Measurements from ENCODE around the gene IDUA.

IDUA gene

DNA sequence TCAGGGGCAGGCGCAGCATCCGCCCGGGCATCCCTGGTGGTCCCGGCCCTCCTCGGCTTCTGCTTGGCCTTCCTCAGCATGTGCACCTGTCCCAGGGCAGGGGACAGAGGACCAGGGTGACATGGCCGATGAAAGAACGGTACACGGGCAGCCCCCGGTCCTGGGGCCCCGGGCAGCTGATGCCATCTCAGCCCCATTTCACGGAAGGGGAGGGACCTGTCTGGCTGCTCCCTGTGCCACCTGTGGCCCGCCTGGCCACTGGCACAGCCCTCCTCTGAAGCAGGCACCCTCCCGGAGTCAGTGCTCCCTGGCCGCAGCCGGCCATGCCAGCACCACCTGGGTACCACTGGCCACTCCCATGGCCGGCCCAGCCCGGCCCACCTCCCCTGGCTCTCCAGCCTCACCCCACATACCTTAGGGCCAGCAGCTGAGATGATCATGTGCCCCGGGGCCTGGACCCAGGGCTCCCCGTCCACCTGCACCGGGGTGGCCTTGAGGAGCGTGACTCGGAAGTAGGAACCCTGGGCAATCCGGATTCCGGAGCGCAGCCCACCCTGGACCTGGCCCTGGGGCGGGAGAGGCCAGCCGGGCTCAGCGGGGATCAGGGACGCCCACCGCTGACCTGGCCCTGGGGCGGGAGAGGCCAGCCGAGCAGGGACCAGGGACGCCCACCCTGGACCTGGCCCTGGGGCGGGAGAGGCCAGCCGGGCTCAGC is 26.1 kb upstream of the IDUA start:
- H3K79me2 ChIP-seq (ENCODE audit: control insufficient read depth, insufficient read depth, low read length, poor library complexity) = no peaks in the 10 kb centered on the region
- H2BK12ac ChIP-seq (ENCODE audit: low read length) = no peak overlapping the region
- no peak overlapping the region for H3K4me2 ChIP-seq (ENCODE audit: low read length)
- no peak overlapping the region for H4K8ac ChIP-seq (ENCODE audit: low read depth, low read length)
- no peak overlapping the region for H3K14ac ChIP-seq (ENCODE audit: low read length)
- no peak overlapping the region for H2BK120ac ChIP-seq (ENCODE audit: insufficient read depth, low read length, poor library complexity)
- no peaks in the 10 kb centered on the region for H3K4me1 ChIP-seq (ENCODE audit: control insufficient read depth in 1 of 2, insufficient read depth in 2 of 2, low read length in 2 of 2)
- H3K4me3 ChIP-seq (ENCODE audit: low read depth, low read length) = no peak overlapping the region
- H3K18ac ChIP-seq (ENCODE audit: low read length) = no peak overlapping the region
- no peak overlapping the region for H2BK5ac ChIP-seq (ENCODE audit: low read depth, low read length, poor library complexity)
- no peak overlapping the region for H4K12ac ChIP-seq (ENCODE audit: low read depth, low read length)
- H3K9me3 ChIP-seq (ENCODE audit: insufficient read depth, low read depth, low read length) = peaks cover 2% of the 10 kb centered on the region
- WGBS (ENCODE audit: extremely low coverage, insufficient coverage, insufficient read length) = no CpG with 5 or more reads among the region's 35 CpGs
- no peak overlapping the region for H2AK5ac ChIP-seq (ENCODE audit: low read length)
- no peak overlapping the region for H4K91ac ChIP-seq (ENCODE audit: low read depth, low read length)
- no peak overlapping the region for H3K23ac ChIP-seq (ENCODE audit: low read length)
- no peaks in the 10 kb centered on the region for H3K79me1 ChIP-seq (ENCODE audit: low read length)
- H3K9ac ChIP-seq (ENCODE audit: low read length) = no peak overlapping the region
- H3K4ac ChIP-seq (ENCODE audit: low read depth, low read length) = no peak overlapping the region
- DNase-seq = no peak
- H3K27me3 ChIP-seq (ENCODE audit: insufficient read depth, low read length) = no peaks in the 10 kb centered on the region
- no peak overlapping the region for H3K27ac ChIP-seq (ENCODE audit: low read depth, low read length)
- H3K36me3 ChIP-seq (ENCODE audit: control insufficient read depth in 1 of 2, insufficient read depth in 2 of 2, low read length in 2 of 2) = peaks cover 9 to 28% of the 10 kb centered on the region in 2 experiments
- no peak overlapping the region for H2AFZ ChIP-seq (ENCODE audit: insufficient read depth, low read length, poor library complexity)

DNA sequence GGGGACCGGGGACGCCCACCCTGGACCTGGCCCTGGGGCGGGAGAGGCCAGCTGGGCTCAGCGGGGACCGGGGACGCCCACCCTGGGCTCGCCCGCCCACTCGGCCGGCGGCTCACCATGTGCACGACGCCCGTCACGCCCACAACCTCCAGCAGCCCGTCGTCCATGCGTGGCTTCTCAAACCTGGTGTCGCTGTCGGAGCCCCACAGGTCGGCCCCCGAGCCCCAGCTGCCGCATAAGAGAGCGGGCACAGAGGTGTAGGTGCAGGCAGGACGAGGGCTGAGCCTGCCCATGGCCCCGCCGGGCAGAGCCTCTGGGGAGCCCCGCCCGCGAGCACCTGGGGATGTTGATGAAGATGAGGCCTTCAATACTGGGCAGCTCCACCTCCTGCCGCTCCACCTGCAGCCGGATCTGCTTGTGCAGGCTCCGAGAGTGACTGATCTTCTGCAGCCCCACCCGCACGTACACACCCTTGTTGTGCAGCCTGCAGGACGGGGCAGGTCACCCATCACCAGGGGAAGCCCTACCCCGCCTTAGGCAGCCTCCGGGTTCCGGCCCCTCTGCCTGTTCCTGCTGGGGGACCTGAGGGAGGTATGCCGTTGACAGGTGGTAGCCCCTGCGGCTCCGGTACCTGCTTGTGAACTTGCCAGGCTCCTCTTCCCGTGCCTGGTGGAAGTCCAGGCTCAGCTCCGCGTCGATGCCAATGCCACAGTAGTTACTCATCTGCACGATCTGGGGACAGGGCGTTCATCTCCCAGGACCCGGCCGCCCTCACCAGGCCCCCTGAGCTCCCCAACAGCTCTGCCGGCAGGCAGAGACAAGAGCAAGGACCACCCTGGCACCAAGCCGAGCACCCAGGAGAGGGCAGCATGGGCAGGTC is 25.3 kb upstream of the IDUA start:
- H4K8ac ChIP-seq (ENCODE audit: low read depth, low read length) = no peak overlapping the region
- H3K79me1 ChIP-seq (ENCODE audit: low read length) = no peaks in the 10 kb centered on the region
- no peak overlapping the region for H3K18ac ChIP-seq (ENCODE audit: low read length)
- H3K9ac ChIP-seq (ENCODE audit: low read length) = no peak overlapping the region
- no peak overlapping the region for H2BK120ac ChIP-seq (ENCODE audit: insufficient read depth, low read length, poor library complexity)
- H3K23ac ChIP-seq (ENCODE audit: low read length) = no peak overlapping the region
- H2BK12ac ChIP-seq (ENCODE audit: low read length) = no peak overlapping the region
- no CpG with 5 or more reads among the region's 52 CpGs for WGBS (ENCODE audit: extremely low coverage, insufficient coverage, insufficient read length)
- no peak overlapping the region for H2AFZ ChIP-seq (ENCODE audit: insufficient read depth, low read length, poor library complexity)
- H2AK5ac ChIP-seq (ENCODE audit: low read length) = no peak overlapping the region
- peaks cover 2% of the 10 kb centered on the region for H3K9me3 ChIP-seq (ENCODE audit: insufficient read depth, low read depth, low read length)
- H4K12ac ChIP-seq (ENCODE audit: low read depth, low read length) = no peak overlapping the region
- no peak overlapping the region for H2BK5ac ChIP-seq (ENCODE audit: low read depth, low read length, poor library complexity)
- peak overlapping the region; percentile 15 for H3K4me3 ChIP-seq (ENCODE audit: low read depth, low read length)
- peaks cover 13 to 30% of the 10 kb centered on the region in 2 experiments for H3K36me3 ChIP-seq (ENCODE audit: control insufficient read depth in 1 of 2, insufficient read depth in 2 of 2, low read length in 2 of 2)
- H3K4ac ChIP-seq (ENCODE audit: low read depth, low read length) = no peak overlapping the region
- H3K14ac ChIP-seq (ENCODE audit: low read length) = no peak overlapping the region
- H3K27ac ChIP-seq (ENCODE audit: low read depth, low read length) = no peak overlapping the region
- H3K79me2 ChIP-seq (ENCODE audit: control insufficient read depth, insufficient read depth, low read length, poor library complexity) = no peaks in the 10 kb centered on the region
- H4K91ac ChIP-seq (ENCODE audit: low read depth, low read length) = no peak overlapping the region
- no peaks in the 10 kb centered on the region for H3K4me1 ChIP-seq (ENCODE audit: control insufficient read depth in 1 of 2, insufficient read depth in 2 of 2, low read length in 2 of 2)
- no peak overlapping the region for H3K4me2 ChIP-seq (ENCODE audit: low read length)
- DNase-seq = peak; percentile 14 to 41
- H3K27me3 ChIP-seq (ENCODE audit: insufficient read depth, low read length) = no peaks in the 10 kb centered on the region

DNA sequence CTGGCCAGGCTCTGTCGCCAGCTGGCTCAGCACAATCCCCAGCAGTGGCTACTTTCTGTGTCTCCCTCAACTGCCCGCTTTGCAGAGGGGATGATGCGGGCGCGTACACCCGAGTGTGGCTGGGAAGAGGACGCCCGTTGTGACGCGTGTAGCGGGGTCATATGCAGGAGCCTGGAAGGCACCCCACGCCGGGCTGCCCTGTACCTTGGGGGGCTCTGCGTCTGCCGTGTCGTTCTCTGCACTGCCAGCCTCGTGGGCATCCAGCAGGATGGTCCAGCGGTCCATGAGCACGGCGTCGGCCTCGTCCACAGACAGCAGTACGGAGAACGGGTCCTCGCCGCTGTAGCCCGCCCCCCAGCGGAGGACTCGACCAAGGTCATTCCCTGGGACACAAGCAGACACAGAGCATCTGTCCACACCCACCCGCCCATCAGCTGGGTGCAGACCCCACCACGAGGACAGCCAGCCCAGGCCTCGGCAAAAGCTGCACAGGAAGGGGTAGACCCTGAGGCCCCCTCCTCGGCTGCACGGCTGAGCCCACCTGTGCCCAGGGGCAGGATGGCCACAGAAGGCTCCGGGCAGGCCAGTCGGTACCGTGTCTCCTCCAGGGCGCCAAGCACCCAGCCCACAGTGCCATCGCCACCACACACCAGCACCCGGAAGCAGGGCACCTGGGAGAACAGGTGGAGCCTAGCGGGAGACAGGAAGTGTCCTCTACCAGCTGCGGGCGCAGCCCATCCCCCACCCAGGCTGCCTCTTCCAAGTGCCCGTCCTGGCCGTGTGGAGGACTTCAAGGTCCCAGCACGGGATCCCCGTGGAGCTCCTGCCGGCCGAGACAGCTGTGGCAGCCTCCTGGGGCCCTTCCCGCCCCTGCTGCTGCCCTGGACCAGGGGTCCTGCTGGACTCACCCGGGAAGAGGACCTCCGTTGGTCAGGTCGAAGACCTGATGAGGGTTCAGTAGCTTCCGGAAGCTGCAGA is 24.3 kb upstream of the IDUA start:
- peaks cover 15 to 32% of the 10 kb centered on the region in 2 experiments for H3K36me3 ChIP-seq (ENCODE audit: control insufficient read depth in 1 of 2, insufficient read depth in 2 of 2, low read length in 2 of 2)
- no peaks in the 10 kb centered on the region for H3K79me1 ChIP-seq (ENCODE audit: low read length)
- no peak overlapping the region for H2BK12ac ChIP-seq (ENCODE audit: low read length)
- H2AFZ ChIP-seq (ENCODE audit: insufficient read depth, low read length, poor library complexity) = no peak overlapping the region
- H3K79me2 ChIP-seq (ENCODE audit: control insufficient read depth, insufficient read depth, low read length, poor library complexity) = no peaks in the 10 kb centered on the region
- no peak overlapping the region for H4K91ac ChIP-seq (ENCODE audit: low read depth, low read length)
- no CpG with 5 or more reads among the region's 54 CpGs for WGBS (ENCODE audit: extremely low coverage, insufficient coverage, insufficient read length)
- no peak overlapping the region for H3K27ac ChIP-seq (ENCODE audit: low read depth, low read length)
- no peak overlapping the region for H3K14ac ChIP-seq (ENCODE audit: low read length)
- no peak overlapping the region for H3K9ac ChIP-seq (ENCODE audit: low read length)
- H3K9me3 ChIP-seq (ENCODE audit: insufficient read depth, low read depth, low read length) = peaks cover 2% of the 10 kb centered on the region
- H3K18ac ChIP-seq (ENCODE audit: low read length) = no peak overlapping the region
- H4K8ac ChIP-seq (ENCODE audit: low read depth, low read length) = no peak overlapping the region
- no peak overlapping the region for H3K4ac ChIP-seq (ENCODE audit: low read depth, low read length)
- no peak overlapping the region for H2BK5ac ChIP-seq (ENCODE audit: low read depth, low read length, poor library complexity)
- no peak overlapping the region for H3K4me2 ChIP-seq (ENCODE audit: low read length)
- DNase-seq = peak in 1 of 2 donors; percentile 12
- H2AK5ac ChIP-seq (ENCODE audit: low read length) = no peak overlapping the region
- no peak overlapping the region for H3K23ac ChIP-seq (ENCODE audit: low read length)
- no peak overlapping the region for H4K12ac ChIP-seq (ENCODE audit: low read depth, low read length)
- H3K27me3 ChIP-seq (ENCODE audit: insufficient read depth, low read length) = peaks cover 2% of the 10 kb centered on the region
- no peaks in the 10 kb centered on the region for H3K4me1 ChIP-seq (ENCODE audit: control insufficient read depth in 1 of 2, insufficient read depth in 2 of 2, low read length in 2 of 2)
- no peak overlapping the region for H2BK120ac ChIP-seq (ENCODE audit: insufficient read depth, low read length, poor library complexity)
- no peak overlapping the region for H3K4me3 ChIP-seq (ENCODE audit: low read depth, low read length)

Data from trophoblast cell (in vitro differentiated cells and primary cell).